ENCODE data around the gene CABLES1.
"Not testable (repeated sequence)": the region's sequence is repeated elsewhere in the genome, so short reads cannot be mapped to it uniquely, and the experiment has no call there.

CABLES1 gene

GRCh38 chr18:23247896-23248295, 112.6 kb downstream of the CABLES1 start:
- no peak for DNase-seq

- DNase-seq, result no peak
Measured at GRCh38 chr18:23248826-23249225, 113.5 kb downstream of the CABLES1 start.

- no peak for DNase-seq
Measured at GRCh38 chr18:23249348-23249747, 114.1 kb downstream of the CABLES1 start.

GRCh38 chr18:23250893-23251656, 115.8 kb downstream of the CABLES1 start:
- DNase-seq, result no peak

- no peak for DNase-seq
Measured at GRCh38 chr18:23253630-23254029, 118.3 kb downstream of the CABLES1 start.

- no peak for DNase-seq
Measured at GRCh38 chr18:23257137-23257536, 121.9 kb downstream of the CABLES1 start.

GRCh38 chr18:23257686-23258565, 122.6 kb downstream of the CABLES1 start:
- DNase-seq, result no peak

GRCh38 chr18:23258566-23259469, 123.5 kb downstream of the CABLES1 start:
- no peak for DNase-seq

GRCh38 chr18:23259701-23260681, 124.7 kb downstream of the CABLES1 start:
- no peak for DNase-seq

- no peak for DNase-seq
Measured at GRCh38 chr18:23260926-23261590, 125.8 kb downstream of the CABLES1 start.

GRCh38 chr18:23263551-23264235, 128.4 kb downstream of the CABLES1 start:
- no peak for DNase-seq

GRCh38 chr18:23265682-23266399, 130.6 kb downstream of the CABLES1 start:
- DNase-seq, result no peak

GRCh38 chr18:23266717-23267446, 131.6 kb downstream of the CABLES1 start:
- DNase-seq, result no peak

GRCh38 chr18:23267447-23267776, 132.1 kb downstream of the CABLES1 start:
- no peak for DNase-seq

- no peak for DNase-seq
Measured at GRCh38 chr18:23268641-23269040, 133.4 kb downstream of the CABLES1 start.

- DNase-seq, result not testable (repeated sequence)
Measured at GRCh38 chr18:23269068-23269467, 133.8 kb downstream of the CABLES1 start.

- no peak for DNase-seq
Measured at GRCh38 chr18:23269928-23270327, 134.6 kb downstream of the CABLES1 start.

- no peak for DNase-seq
Measured at GRCh38 chr18:23270986-23271680, 135.8 kb downstream of the CABLES1 start.

Data from activated CD4-positive, alpha-beta T cell treated with anti-CD3 and anti-CD28 coated beads, Interleukin-2, amount 50 U/mL, for 48 hours (primary cell).